ENCODE results near the gene MAGI1. TPM values are rescaled to one million over a fixed set of nuclear protein-coding genes. Genes with fewer than 3 reads are reported as not detected.
"Not testable (repeated sequence)": the region's sequence is repeated elsewhere in the genome, so short reads cannot be mapped to it uniquely, and the experiment has no call there.

The MAGI1 gene
- total and polyA plus RNA-seq, 4 donors: 9.9 to 88.1 (median 24.6) TPM

DNA sequence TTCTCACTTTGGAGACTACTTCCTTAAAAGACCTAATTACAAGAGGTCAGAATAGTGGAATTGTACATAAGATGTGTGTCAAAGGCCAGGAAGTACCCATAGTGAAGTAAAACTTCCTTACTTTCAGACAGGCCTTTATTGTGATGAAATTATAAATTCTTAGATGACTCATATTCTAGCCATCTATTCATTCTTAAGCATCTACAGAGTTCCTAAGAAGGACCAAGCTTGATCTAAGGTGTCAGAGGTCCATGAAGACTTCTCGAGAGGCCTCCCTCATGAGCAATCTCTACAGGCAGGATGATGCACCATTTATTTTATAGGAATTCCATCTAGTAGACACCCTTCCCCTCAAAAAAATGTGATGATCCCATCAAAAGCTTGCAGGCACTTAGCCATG is 493.3 kb downstream of the MAGI1 start:
- Histone ChIP-seq H3K9me3 (ENCODE audit: control insufficient read depth in 4 of 4, insufficient read depth in 3 of 4, low read length in 3 of 4) (peaks cover 0 to 4% (median 0%) of the 10 kb centered on the region in 4 donors), H3K4me1 (ENCODE audit: control insufficient read depth in 5 of 5, insufficient read depth in 5 of 5, low read length in 5 of 5) (peaks cover 4 to 17% (median 12%) of the 10 kb centered on the region in 5 donors), H3K27ac (ENCODE audit: low read depth in 1 of 2, low read length in 1 of 2) (no peak overlapping the region), H3K9ac (ENCODE audit: insufficient read depth in 1 of 2, low read length in 2 of 2) (no peak overlapping the region), H3K4me3 (no peak overlapping the region), H3K36me3 (ENCODE audit: control insufficient read depth in 4 of 4, insufficient read depth in 4 of 4, low read length in 4 of 4) (no peaks in the 10 kb centered on the region), H3K27me3 (ENCODE audit: control insufficient read depth in 3 of 3, insufficient read depth in 3 of 3, low read length in 2 of 3) (no peaks in the 10 kb centered on the region)
- TF ChIP-seq, protein P1, sequence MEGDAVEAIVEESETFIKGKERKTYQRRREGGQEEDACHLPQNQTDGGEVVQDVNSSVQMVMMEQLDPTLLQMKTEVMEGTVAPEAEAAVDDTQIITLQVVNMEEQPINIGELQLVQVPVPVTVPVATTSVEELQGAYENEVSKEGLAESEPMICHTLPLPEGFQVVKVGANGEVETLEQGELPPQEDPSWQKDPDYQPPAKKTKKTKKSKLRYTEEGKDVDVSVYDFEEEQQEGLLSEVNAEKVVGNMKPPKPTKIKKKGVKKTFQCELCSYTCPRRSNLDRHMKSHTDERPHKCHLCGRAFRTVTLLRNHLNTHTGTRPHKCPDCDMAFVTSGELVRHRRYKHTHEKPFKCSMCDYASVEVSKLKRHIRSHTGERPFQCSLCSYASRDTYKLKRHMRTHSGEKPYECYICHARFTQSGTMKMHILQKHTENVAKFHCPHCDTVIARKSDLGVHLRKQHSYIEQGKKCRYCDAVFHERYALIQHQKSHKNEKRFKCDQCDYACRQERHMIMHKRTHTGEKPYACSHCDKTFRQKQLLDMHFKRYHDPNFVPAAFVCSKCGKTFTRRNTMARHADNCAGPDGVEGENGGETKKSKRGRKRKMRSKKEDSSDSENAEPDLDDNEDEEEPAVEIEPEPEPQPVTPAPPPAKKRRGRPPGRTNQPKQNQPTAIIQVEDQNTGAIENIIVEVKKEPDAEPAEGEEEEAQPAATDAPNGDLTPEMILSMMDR (IDR thresholded peaks at IDR 0.05; ENCODE audit: control extremely low read depth, extremely low read depth): no peak
- DNase-seq: no peak
- WGBS, 2 donors: 94 to 97% methylated on average over 1 of the region's 1 CpG
- no peak for ATAC-seq (ENCODE audit: insufficient read depth, low FRiP score)

DNA sequence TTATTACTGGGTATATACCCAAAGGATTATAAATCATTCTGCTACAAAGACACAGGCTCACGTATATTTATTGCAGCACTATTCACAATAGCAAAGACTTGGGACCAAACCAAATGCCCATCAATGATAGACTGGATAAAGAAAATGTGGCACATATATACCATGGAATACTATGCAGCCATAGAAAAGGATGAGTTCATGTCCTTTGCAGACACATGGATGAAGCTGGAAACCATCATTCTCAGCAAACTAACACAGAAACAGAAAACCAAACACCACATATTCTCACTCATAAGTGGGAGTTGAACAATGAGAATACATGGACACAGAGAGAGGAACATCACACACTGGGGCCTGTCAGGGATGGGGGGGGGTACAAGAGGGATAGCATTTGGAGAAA is 495.3 kb downstream of the MAGI1 start:
- H3K4me1 ChIP-seq (ENCODE audit: control insufficient read depth in 5 of 5, insufficient read depth in 5 of 5, low read length in 5 of 5): peaks cover 4 to 28% (median 7%) of the 10 kb centered on the region in 5 donors
- not testable (repeated sequence) for H3K9ac ChIP-seq (ENCODE audit: insufficient read depth in 1 of 2, low read length in 2 of 2); H3K27me3 ChIP-seq (ENCODE audit: control insufficient read depth in 3 of 3, insufficient read depth in 3 of 3, low read length in 2 of 3); H3K4me3 ChIP-seq; H3K36me3 ChIP-seq (ENCODE audit: control insufficient read depth in 4 of 4, insufficient read depth in 4 of 4, low read length in 4 of 4); H3K9me3 ChIP-seq (ENCODE audit: control insufficient read depth in 4 of 4, insufficient read depth in 3 of 4, low read length in 3 of 4); H3K27ac ChIP-seq (ENCODE audit: low read depth in 1 of 2, low read length in 1 of 2); ATAC-seq (ENCODE audit: insufficient read depth, low FRiP score); DNase-seq
- 79 to 97% methylated on average over 1 of the region's 1 CpG for WGBS, 2 donors

DNA sequence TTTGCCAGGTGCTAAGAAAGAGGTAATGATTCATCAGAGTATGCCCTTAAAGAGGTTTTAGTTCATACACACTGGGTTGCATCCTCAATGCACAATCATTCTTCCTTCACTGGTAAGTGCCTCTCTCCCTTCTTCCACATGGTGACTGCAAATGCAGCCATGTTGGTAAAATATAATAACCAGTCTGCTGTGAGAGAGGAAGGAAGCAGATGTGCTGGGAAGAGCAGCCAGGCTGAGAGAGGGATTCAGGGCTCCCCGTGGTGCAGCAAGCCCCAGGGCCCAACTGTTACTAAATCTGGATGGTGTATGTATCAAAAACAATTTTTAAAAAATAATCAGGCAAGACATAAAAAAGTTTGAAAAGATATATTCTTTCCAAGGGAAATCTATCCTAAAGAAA is 498.1 kb downstream of the MAGI1 start:
- DNase-seq (no peak), ATAC-seq (ENCODE audit: insufficient read depth, low FRiP score) (no peak)
- TF ChIP-seq, protein P1 (IDR thresholded peaks at IDR 0.05; ENCODE audit: control extremely low read depth, extremely low read depth): no peak
- Histone ChIP-seq H3K4me1 (ENCODE audit: control insufficient read depth in 5 of 5, insufficient read depth in 5 of 5, low read length in 5 of 5) (peaks cover 0 to 24% (median 0%) of the 10 kb centered on the region in 5 donors), H3K27me3 (ENCODE audit: control insufficient read depth in 3 of 3, insufficient read depth in 3 of 3, low read length in 2 of 3) (no peaks in the 10 kb centered on the region), H3K9ac (ENCODE audit: insufficient read depth in 1 of 2, low read length in 2 of 2) (no peak overlapping the region), H3K9me3 (ENCODE audit: control insufficient read depth in 4 of 4, insufficient read depth in 3 of 4, low read length in 3 of 4) (no peaks in the 10 kb centered on the region), H3K27ac (ENCODE audit: low read depth in 1 of 2, low read length in 1 of 2) (no peak overlapping the region), H3K36me3 (ENCODE audit: control insufficient read depth in 4 of 4, insufficient read depth in 4 of 4, low read length in 4 of 4) (no peaks in the 10 kb centered on the region), H3K4me3 (no peak overlapping the region)
- 42 to 47% methylated on average over 1 of the region's 1 CpG for WGBS, 2 donors

DNA sequence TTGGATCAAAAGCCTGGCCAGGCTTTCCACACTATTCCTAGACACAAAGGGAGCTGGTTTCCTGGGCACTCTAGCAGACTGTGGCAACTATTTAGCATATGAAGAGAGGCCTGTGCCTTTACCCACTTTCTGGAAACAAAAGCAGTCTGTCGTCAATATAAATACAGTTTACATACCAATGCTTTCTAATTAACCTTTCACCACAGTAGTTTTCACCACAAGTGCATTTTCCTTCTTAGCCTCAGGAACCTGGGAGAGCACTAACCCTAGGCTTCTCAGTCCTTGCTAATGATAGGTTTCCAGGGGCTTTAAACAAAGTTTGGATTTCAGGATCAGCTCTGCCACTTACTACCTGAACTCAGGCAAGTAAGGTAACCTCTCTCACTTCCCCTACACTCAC is 499.1 kb downstream of the MAGI1 start:
- DNase-seq (no peak), ATAC-seq (ENCODE audit: insufficient read depth, low FRiP score) (no peak)
- WGBS, 2 donors: 63 to 68% methylated on average over 1 of the region's 1 CpG

More for the DNA sequence above, 499.1 kb downstream of the MAGI1 start:
- Histone ChIP-seq H3K4me1 (ENCODE audit: control insufficient read depth in 5 of 5, insufficient read depth in 5 of 5, low read length in 5 of 5) (peaks cover 0 to 25% (median 0%) of the 10 kb centered on the region in 5 donors), H3K9ac (ENCODE audit: insufficient read depth in 1 of 2, low read length in 2 of 2) (no peak overlapping the region), H3K36me3 (ENCODE audit: control insufficient read depth in 4 of 4, insufficient read depth in 4 of 4, low read length in 4 of 4) (no peaks in the 10 kb centered on the region), H3K4me3 (no peak overlapping the region), H3K27me3 (ENCODE audit: control insufficient read depth in 3 of 3, insufficient read depth in 3 of 3, low read length in 2 of 3) (no peaks in the 10 kb centered on the region), H3K27ac (ENCODE audit: low read depth in 1 of 2, low read length in 1 of 2) (no peak overlapping the region), H3K9me3 (ENCODE audit: control insufficient read depth in 4 of 4, insufficient read depth in 3 of 4, low read length in 3 of 4) (no peaks in the 10 kb centered on the region)
- TF ChIP-seq, protein P1 (IDR thresholded peaks at IDR 0.05; ENCODE audit: control extremely low read depth, extremely low read depth): no peak

Measured in lung (tissue), 12 donors.